A549 treated with Mapracorat at 1 μM for 4 hours (cell line): ENCODE measurements around the gene KIAA2012. TPM values are rescaled to one million over a fixed set of nuclear protein-coding genes. Genes with fewer than 3 reads are reported as not detected.

Source experiments
- total RNA-seq: library from RNA; stranded (reverse); fragments of 200-300 nt; extraction: Qiagen RNA extraction; gene quantifications from 5 replicates; pipeline ENCODE4 v1.2.3, GENCODE V29; 2022

The KIAA2012 gene
- not detected in 5 replicates for total RNA-seq

GRCh38 chr2:202072737-202073401, at the start of gene KIAA2012:
Gene KIAA2012 (plus strand): TSS chr2:202073255. CDS start chr2:202073628, 373 bp downstream.

GRCh38 chr2:202033317-202034248, 39.5 kb upstream of the KIAA2012 start, which contains the start of gene FZD7:
Gene FZD7 (plus strand): TSS chr2:202033855. CDS start chr2:202034648, 793 bp downstream.

DNA sequence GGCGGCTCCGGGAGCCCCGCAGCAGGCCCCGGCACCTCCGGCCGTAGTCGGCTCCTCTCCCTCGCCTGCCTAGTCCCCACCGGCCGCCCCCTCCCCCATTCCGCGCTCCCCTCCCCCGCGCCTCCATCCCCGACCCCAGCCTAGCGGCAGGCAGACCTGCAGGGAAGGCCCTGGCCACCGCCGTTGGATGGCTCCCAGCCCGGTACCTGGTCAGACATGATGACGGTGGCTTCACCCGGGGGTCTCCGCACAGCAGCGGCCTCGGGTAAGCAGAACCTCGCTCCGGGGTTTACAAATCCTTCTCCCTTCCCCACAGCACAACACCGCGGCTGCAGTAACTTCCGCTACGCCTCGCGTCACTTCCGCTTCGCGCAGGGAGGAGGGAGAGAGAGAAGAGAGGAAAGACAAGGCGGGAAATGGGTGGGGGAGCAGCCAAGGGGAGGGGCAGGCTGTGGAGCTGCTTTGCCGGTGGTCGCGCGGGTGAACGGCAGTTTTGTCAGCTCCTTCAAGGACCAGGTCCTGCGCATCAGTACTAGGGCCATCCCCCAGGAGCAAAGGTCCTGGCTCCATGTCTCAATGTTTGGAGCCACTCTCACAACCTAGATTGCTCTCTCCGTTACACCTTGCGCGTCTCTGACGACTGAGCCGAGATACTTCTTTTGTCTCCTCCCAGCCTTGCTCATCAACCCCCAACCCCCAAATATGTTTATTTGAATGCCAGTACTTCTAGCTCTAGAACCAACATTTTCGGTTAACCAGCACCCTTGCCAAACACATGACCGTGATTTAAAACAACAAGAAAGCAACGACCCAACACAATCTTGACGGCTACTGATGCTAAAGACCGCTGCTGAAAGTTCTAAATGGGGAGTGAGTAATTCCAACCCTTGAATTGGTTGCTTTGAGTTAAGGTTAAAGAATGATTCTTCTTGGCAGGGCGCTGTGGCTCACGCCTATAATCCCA, 165.5 kb downstream of the KIAA2012 start, which contains the start of gene SUMO1:
TSS of gene SUMO1 (minus strand) at position 364 of the 964 bp plus-strand sequence. CDS start at position 218, 146 bp downstream.

Other genes with a start within 250 kb of the KIAA2012 start
- gene FZD7, start 39.4 kb upstream of the KIAA2012 start, total RNA-seq: 5.2 to 7.3 TPM (median 6.4 TPM) in 5 replicates
- gene SUMO1, start 165.3 kb downstream of the KIAA2012 start, total RNA-seq: 135 to 179 TPM (median 140 TPM) in 5 replicates
- gene NOP58, start 192.5 kb downstream of the KIAA2012 start, total RNA-seq: 109 to 147 TPM (median 119 TPM) in 5 replicates